Suppressor macrophage treated with lipopolysaccharide for 1 hour (primary cell): ENCODE data around the gene RCAN1.
A peak's percentile ranks its signal among the peaks of the same experiment; 100 is the strongest.
"Not testable (repeated sequence)": the region's sequence is repeated elsewhere in the genome, so short reads cannot be mapped to it uniquely, and the experiment has no call there.

ENCODE experiments used
- DNase-seq, 3 donors: peaks; one replicate each; pipeline ENCODE4 v3.0.0-alpha.2; 2020 to 2022

RCAN1 gene

GRCh38 chr21:34513129-34513675 lies 101.7 kb downstream of the RCAN1 start:
- DNase-seq, result peak in 2 of 3 donors; percentile 57

DNA sequence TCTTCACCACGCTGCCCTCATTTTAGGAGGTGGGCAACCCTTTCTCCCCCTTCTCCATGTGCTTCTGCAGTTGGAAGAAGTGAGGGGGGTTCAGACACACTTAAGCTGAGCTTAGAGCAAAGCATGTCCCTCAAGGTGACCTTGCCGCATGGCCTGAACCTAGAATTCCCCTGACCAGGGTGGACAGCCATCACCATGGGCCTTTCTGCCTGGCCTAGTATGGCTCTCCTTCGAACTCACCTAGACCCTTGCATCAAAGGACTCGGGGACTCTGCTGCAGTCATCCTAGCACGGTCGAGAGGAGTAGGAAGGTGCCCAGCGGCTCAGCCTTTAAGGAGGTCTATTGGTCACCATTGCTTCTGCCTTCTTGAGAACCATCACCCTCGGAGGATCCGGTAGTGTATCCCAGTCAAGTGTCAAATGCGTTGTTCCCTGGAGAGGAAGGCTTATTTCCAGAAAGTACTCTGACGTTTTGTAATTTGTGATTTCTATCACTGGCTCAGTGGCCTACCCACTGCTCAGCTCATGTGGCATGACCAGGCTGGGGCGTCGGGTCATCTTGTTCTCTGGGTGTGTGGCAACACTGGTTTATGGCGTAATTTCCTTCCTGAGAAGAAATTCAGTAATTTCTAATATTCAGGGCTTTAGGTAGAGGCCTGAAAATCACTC lies 103.0 kb downstream of the RCAN1 start, which contains the start of gene KCNE1:
Gene KCNE1 (minus strand): TSS at position 424 of the 669 bp plus-strand sequence. CDS start 62,576 bp downstream, outside the sequence.
- peak; percentile 94 to 97 (median 96) for DNase-seq

- DNase-seq, result peak in 1 of 3 donors; percentile 43
These were observed 103.7 kb downstream of the RCAN1 start for GRCh38 chr21:34511181-34511580.

DNA sequence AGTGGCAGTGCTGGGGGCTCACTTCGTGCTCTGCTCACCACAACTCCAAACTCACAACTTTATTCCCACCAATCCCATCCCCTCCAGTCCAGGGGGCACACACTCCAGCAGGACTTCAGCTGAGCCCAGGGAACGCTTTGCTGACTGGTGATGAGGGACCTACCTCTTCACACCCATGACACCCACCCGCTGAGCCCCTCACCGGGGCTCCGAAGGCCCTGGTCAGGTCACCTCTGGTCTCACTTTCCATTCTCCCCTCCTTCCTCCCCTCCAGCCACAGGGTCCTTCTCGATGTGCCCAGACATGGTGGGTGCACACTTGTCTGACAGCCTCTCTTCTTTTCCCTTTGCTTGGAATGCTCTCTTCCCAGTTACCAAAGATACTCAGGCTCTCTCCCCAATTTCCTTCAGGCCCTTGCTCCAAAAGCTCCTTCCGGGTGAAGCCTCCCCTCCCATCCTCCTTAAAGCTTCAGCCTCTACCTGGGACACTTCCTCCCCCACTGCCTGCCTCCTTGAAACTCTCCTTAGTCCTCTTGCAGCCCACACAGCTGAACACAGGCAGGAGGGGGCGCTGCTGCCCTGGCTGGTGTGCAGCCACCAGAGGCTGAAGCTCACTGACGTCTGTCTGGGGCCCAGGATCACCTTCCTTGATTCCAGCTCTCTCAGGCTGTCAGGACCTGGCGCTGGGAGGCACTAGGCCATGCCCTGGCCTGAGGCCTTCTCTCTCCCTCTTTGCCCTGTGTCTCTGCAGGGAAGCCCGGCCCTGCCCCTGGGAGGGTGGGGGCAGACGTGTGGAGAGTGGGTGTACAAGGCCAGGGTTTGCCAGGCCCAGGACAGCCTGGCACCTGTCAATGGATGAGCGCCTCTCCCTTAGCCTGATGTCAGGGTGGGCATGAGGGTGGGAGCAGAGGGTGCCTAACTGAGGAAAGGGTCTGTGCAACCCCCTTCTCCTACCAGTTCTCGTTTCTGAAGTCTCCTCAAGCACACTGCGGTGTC lies 104.5 kb downstream of the RCAN1 start:
- DNase-seq, result peak; percentile 81 to 87 (median 83)

GRCh38 chr21:34509151-34509550 lies 105.8 kb downstream of the RCAN1 start:
- no peak for DNase-seq

DNA sequence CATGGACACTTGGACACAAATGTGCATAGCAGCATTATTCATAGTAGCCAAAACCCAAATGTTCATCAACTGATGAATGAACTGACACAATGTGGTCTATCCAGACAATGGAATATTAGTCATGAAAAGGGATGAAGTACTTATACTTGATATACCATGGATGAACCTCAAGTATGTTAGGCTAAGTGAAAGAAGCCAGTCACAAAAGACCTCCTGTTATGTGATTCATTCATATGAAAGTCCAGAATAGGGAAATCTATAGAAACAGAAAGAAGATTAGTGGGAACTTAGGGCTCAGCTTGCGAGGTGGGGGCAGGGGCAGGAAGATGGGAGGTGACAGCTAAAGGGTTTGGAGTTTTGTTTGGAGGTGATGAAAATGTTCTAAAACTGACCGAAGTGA lies 110.3 kb downstream of the RCAN1 start:
- peak; percentile 57 to 85 (median 72) for DNase-seq

DNA sequence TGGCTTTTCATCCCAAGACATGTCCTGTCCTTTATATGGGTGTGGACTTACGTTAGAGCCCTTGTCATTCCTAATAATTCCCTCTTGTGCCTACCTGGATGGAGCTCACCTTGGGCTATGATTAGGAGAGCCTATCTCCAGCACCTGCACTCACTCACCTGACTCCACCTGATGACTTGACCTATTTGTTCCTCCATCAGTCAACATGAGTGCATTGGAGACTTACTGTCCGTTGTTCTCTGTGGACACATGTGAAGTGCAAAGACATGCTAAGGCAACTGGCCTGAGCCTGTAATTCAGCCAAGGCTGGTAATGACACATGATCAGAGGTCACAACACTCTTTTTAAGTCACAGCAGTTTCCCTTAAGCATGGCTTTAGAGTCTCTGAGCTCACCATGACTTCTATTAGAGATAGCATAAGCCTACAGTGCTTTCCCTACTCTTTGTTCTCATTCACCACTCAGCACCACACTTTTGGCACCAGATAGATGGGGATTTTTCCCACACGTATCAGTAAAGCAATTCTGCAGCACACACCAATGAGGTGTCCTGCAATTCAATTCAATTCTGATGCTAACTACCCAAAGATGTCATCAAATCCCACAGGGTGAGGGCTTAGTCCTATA lies 112.3 kb downstream of the RCAN1 start:
- no peak for DNase-seq

DNA sequence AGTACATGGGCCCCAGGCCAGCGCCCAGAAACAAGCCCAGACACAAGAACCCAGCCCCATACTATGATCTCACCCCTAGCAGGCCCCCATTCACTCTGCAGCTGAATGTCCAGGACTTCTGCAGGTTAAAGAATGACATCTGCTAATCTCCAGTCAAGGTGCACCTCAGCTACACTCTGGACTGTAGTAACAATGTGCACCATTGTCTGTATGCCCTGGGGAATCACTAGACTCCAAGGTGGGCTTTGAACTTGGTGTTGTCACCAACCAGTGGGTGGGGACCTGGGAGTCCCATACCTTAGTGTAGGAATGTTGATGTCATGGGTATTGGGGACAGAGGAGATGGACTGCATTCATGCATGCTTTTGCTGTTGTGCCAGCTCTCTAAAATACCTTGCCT lies 113.2 kb downstream of the RCAN1 start:
- no peak for DNase-seq

GRCh38 chr21:34500191-34500590 lies 114.7 kb downstream of the RCAN1 start:
- no peak for DNase-seq

- DNase-seq, result no peak
These were observed 115.8 kb downstream of the RCAN1 start for GRCh38 chr21:34499116-34499515.

DNA sequence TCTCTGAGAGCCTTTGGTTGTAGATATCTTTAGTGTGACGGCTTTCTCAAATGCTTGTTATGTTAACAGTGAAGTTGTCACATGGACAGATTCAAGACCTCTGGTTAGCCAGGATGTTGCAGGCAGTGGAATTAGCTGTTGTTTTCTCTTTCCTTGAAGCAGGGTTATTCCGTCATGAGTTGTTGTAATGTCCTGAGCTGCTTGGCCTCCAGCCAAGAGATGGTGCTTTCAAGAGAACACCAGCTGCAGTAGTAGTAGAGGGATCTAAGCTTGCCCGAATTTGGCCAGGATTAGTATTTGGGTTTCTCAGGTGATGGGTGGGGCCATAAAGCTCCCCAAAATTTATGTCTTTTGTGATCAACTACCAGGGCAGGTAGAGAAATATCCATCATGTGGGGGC lies 116.3 kb downstream of the RCAN1 start:
- DNase-seq, result no peak

DNA sequence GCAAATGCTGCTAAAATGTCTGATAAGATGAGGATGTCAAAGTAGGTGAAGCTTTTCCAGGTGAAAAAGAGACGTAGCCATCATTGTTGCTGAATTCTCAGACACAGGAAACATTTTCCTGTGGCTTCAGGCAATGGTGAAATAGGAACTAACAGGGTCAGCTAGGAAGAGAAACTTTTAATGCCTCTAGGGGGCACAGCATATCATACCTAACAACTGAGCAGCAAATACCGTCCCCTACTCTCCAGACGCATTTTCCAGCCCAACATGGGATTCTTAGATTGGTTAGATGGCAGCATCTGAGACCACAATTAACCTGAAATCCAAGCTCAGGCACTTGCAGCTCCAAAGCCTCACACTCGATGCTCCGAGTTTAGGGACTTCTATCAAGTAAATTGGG lies 131.1 kb downstream of the RCAN1 start:
- DNase-seq, result not testable (repeated sequence)

GRCh38 chr21:34483435-34483834 lies 131.5 kb downstream of the RCAN1 start:
- DNase-seq, result not testable (repeated sequence)

GRCh38 chr21:34467333-34467732 lies 147.6 kb downstream of the RCAN1 start:
- not testable (repeated sequence) for DNase-seq
